Body of pancreas (tissue), 4 donors: Measurements from ENCODE around the gene RSL1D1.

Source experiments
- CTCF ChIP-seq, 7 experiments: fragments of 450-650 bp in 4 of 7; fragments of 200-600 bp in 3 of 7; sonication (generic) in 3 of 7; IDR thresholded peaks; one replicate each; pipeline ENCODE4 v1.5.1; 2016 to 2019; ENCODE audit warnings: antibody characterized with exemption in 7 of 7
- POLR2A ChIP-seq, 3 donors: fragments of 450-650 bp; IDR thresholded peaks; one replicate each; pipeline ENCODE4 v1.6.1; 2016; ENCODE audit warnings: antibody characterized with exemption in 3 of 3, mild to moderate bottlenecking in 2 of 3

GRCh38 chr16:11796227-11797165 lies 54.8 kb downstream of the RSL1D1 start:
- TF ChIP-seq CTCF (IDR thresholded peaks at IDR 0.05) (no peak), POLR2A (IDR thresholded peaks at IDR 0.05) (peak in 2 of 3 donors; percentile 18 to 32)
